Naive thymus-derived CD8-positive, alpha-beta T cell (primary cell): Measurements from ENCODE around the gene MFN1. TPM values are rescaled to one million over a fixed set of nuclear protein-coding genes. Genes with fewer than 3 reads are reported as not detected.

ENCODE experiments used
- ATAC-seq, 2 donors: fragments of 150-1000 bp; cut with Tn5 transposase in 1 of 2; sonication (Bioruptor Pico), chemical (Tn5 transposase) in 1 of 2; 1 replicate in 1 of 2; 2 replicates in 1 of 2; pipeline ENCODE4 v1.10.0; 2021; ENCODE audit warnings: mild to moderate bottlenecking in 2 of 2, moderate library complexity in 2 of 2
- POLR2A ChIA-PET: fragments of 350-600 bp; sonication (Branson Sonifier 250); formaldehyde crosslinking; loops from one replicate; lab custom pipeline; 2021; ENCODE audit warnings: antibody characterized with exemption; lab: Charles Lee
- DNase-seq, 10 donors: peaks; one replicate each; pipeline versions ENCODE4 v3.0.0 to v3.0.0-alpha.2; 2020 to 2022
- H3K27ac Mint-ChIP-seq, 10 donors: one replicate each; pipeline ENCODE4 v1.8.0; 2020 to 2022; ENCODE audit warnings: mild to moderate bottlenecking in 10 of 10, mixed read lengths in 10 of 10, moderate library complexity in 4 of 10, inconsistent platforms in 1 of 10
- H3K27me3 Mint-ChIP-seq, 5 donors: one replicate each; pipeline ENCODE4 v1.8.0; 2021 to 2022; ENCODE audit warnings: mixed read lengths in 5 of 5
- H3K36me3 Mint-ChIP-seq, 3 donors: one replicate each; pipeline ENCODE4 v1.8.0; 2020 to 2022; ENCODE audit warnings: mixed read lengths in 3 of 3, mild to moderate bottlenecking in 2 of 3, inconsistent platforms in 1 of 3
- H3K4me1 Mint-ChIP-seq, 4 donors: one replicate each; pipeline ENCODE4 v1.8.0; 2021 to 2022; ENCODE audit warnings: mixed read lengths in 4 of 4
- H3K4me3 Mint-ChIP-seq, 10 donors: one replicate each; pipeline ENCODE4 v1.8.0; 2020 to 2022; ENCODE audit warnings: mild to moderate bottlenecking in 10 of 10, mixed read lengths in 10 of 10, moderate library complexity in 6 of 10, inconsistent platforms in 1 of 10
- H3K9me3 Mint-ChIP-seq, 9 donors: one replicate each; pipeline ENCODE4 v1.8.0; 2020 to 2022; ENCODE audit warnings: mixed read lengths in 9 of 9, mild to moderate bottlenecking in 3 of 9, inconsistent platforms in 1 of 9, moderate library complexity in 1 of 9
- polyA plus RNA-seq, 3 donors: library from polyadenylated mRNA; unstranded; fragments of 300-500 nt; fragmentation: Illumina TruSeq; gene quantifications; one replicate each; pipeline ENCODE4 v1.2.3, GENCODE V29; 2021
- total RNA-seq, 8 experiments: library from RNA in 2 of 8; stranded (reverse) in 2 of 8; gene quantifications; one replicate each; pipeline ENCODE4 v1.2.3 and lab custom pipeline; 2021 to 2026

Gene MFN1
- total and polyA plus RNA-seq, 5 experiments from 2014 or later: 4.9 to 57.3 (median 9.5) TPM

- H3K4me3 Mint-ChIP-seq: peak overlapping the region; percentile 82 to 92 (median 86)
Measured at GRCh38 chr3:179321668-179322285, 25.7 kb upstream of the MFN1 start.

DNA sequence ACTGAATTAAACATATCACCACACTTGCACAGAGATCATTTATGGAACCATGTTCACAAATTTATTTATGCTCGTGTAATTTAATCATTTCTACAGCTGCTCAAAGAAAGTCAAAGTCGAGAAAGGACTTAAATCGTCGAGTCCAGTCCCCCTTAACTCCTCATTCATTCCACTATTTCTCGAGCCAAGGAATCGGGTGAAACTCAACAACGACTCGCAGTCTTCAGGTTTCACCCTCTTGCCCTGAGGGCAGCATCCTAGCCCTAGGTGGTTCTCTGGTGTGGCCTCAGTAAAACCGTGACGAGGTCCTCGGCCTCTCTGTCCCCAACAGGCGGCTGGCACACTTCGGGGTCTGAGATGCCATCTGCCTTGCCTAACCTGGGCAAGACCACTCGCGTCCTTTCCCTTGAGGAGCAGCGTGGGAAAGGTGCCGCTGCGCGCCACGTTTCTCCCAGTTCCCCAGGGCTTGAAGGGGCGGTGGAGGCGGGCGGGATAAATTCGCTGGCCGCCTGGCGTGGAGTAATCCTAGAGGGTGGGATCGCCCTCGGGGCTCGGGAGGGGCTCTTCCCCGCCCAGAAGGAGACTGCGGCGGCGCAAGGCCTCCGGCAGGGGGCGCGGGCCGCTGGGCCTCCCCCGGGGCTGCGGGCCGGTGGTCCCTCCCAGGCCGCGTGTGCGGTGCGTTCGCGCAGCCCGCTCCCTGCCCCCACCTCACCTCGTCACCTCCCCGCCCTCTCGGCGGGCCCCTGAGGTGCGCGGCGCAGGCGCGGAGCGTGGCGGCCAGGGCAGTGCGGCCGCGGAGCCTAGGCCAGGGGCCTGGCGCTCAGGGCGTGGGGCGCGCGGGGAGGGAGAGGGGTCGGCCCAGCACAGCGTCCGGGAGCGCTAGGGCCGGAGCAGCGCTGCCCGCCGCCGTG lies 25.0 kb upstream of the MFN1 start, which contains the start of gene ZNF639:
ZNF639 (plus strand) TSS at position 746 of the 911 bp plus-strand sequence. CDS start 5,263 bp downstream, outside the sequence.
- Mint-ChIP-seq H3K4me3 (peak within 1 kb of the TSS; percentile 83 to 97 (median 90)), H3K27ac (peak within 1 kb of the TSS; percentile 92 to 96 (median 95)), H3K36me3 (peaks cover 0 to 24% (median 0%) of the 10 kb centered on the region in 3 donors), H3K27me3 (no peaks in the 10 kb centered on the region), H3K4me1 (peaks cover 13 to 45% (median 37%) of the 10 kb centered on the region in 4 donors), H3K9me3 (no peaks in the 10 kb centered on the region)
- POLR2A ChIA-PET: interaction anchor here (0.6 to 6.0 kb wide), 12 partner anchors 25 to 1590 kb away, joined by 3 to 72 read pairs (median 4); partner anchors contain the start of genes FXR1, MFN1, MRPL47 and NDUFB5
- ATAC-seq: peak; percentile 80 to 86
- peak; percentile 82 to 92 (median 89) for DNase-seq

More at GRCh38 chr3:179321668-179322285, 25.7 kb upstream of the MFN1 start:
- POLR2A ChIA-PET: interaction anchor here (0.7 to 6.0 kb wide), 4 partner anchors 173 to 283 kb away, joined by 4 to 72 read pairs (median 4); partner anchors contain the start of genes MRPL47, NDUFB5 and PIK3CA
- peaks cover 0 to 18% (median 0%) of the 10 kb centered on the region in 3 donors for H3K36me3 Mint-ChIP-seq
- H3K4me1 Mint-ChIP-seq: peaks cover 13 to 43% (median 37%) of the 10 kb centered on the region in 4 donors
- peak overlapping the region; percentile 89 to 95 (median 94) for H3K27ac Mint-ChIP-seq
- ATAC-seq: no peak
- DNase-seq: no peak
- no peaks in the 10 kb centered on the region for H3K9me3 Mint-ChIP-seq
- H3K27me3 Mint-ChIP-seq: no peaks in the 10 kb centered on the region

GRCh38 chr3:179323197-179324110 lies 24.1 kb upstream of the MFN1 start:
- peak overlapping the region; percentile 83 to 97 (median 88) for H3K4me3 Mint-ChIP-seq
- H3K27me3 Mint-ChIP-seq: no peaks in the 10 kb centered on the region
- peak overlapping the region; percentile 92 to 96 (median 95) for H3K27ac Mint-ChIP-seq
- H3K36me3 Mint-ChIP-seq: peaks cover 0 to 33% (median 0%) of the 10 kb centered on the region in 3 donors
- no peaks in the 10 kb centered on the region for H3K9me3 Mint-ChIP-seq
- ATAC-seq (peak; percentile 48 to 56), DNase-seq (peak; percentile 39 to 81 (median 64))
- H3K4me1 Mint-ChIP-seq: peaks cover 13 to 45% (median 38%) of the 10 kb centered on the region in 4 donors
- POLR2A ChIA-PET: interaction anchor here (0.6 to 6.0 kb wide), 12 partner anchors 24 to 1589 kb away, joined by 3 to 72 read pairs (median 4); partner anchors contain the start of genes FXR1, MFN1, MRPL47 and NDUFB5

DNA sequence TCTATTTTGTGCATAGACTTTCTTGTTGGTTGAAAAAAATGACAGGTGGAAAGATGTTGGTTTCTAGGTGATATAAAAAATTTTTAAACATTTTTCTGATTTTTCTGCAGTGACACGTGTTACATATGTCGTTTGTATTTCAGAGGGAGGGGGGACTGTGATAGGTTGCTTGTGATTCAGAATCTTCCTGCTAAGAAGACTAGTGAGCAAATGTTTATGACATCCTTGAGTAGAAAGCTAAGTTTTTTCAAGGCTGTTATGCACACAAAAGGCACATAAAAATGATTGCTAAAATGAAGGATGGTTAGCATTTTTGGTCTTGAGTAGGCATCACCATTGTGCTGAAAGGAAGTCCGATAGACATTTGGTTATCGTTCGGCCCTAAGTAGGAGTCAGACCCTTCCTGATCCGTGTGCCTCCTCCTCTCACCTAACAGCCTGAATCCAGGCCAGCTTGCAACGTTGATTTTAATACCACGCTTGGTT lies 23.2 kb upstream of the MFN1 start:
- H3K27me3 Mint-ChIP-seq: no peaks in the 10 kb centered on the region
- ATAC-seq (peak in 1 of 2 donors; percentile 18), DNase-seq (peak in 3 of 10 donors; percentile 19 to 41 (median 33))
- POLR2A ChIA-PET: interaction anchor here (1.4 to 6.0 kb wide), 4 partner anchors 23 to 309 kb away, joined by 3 to 72 read pairs (median 16); partner anchors contain the start of genes MFN1 and PIK3CA
- peak overlapping the region; percentile 92 to 96 (median 95) for H3K27ac Mint-ChIP-seq
- H3K36me3 Mint-ChIP-seq: peaks cover 0 to 41% (median 0%) of the 10 kb centered on the region in 3 donors
- H3K4me1 Mint-ChIP-seq: peaks cover 13 to 45% (median 38%) of the 10 kb centered on the region in 4 donors
- H3K4me3 Mint-ChIP-seq: peak overlapping the region; percentile 83 to 97 (median 88)
- no peaks in the 10 kb centered on the region for H3K9me3 Mint-ChIP-seq

- Mint-ChIP-seq H3K4me3 (no peak overlapping the region), H3K9me3 (no peaks in the 10 kb centered on the region), H3K36me3 (peaks cover 4 to 89% (median 10%) of the 10 kb centered on the region in 3 donors), H3K27ac (no peak overlapping the region), H3K27me3 (no peaks in the 10 kb centered on the region), H3K4me1 (peaks cover 1 to 14% (median 5%) of the 10 kb centered on the region in 4 donors)
- DNase-seq (no peak), ATAC-seq (no peak)
- POLR2A ChIA-PET: no interaction called here
Measured at GRCh38 chr3:179330438-179330837, 17.1 kb upstream of the MFN1 start.

- no peak for ATAC-seq
- H3K27me3 Mint-ChIP-seq: no peaks in the 10 kb centered on the region
- peaks cover 0 to 6% (median 3%) of the 10 kb centered on the region in 4 donors for H3K4me1 Mint-ChIP-seq
- POLR2A ChIA-PET: no interaction called here
- peaks cover 4 to 93% (median 19%) of the 10 kb centered on the region in 3 donors for H3K36me3 Mint-ChIP-seq
- no peak overlapping the region for H3K27ac Mint-ChIP-seq
- no peaks in the 10 kb centered on the region for H3K9me3 Mint-ChIP-seq
- H3K4me3 Mint-ChIP-seq: no peak overlapping the region
- no peak for DNase-seq
Measured at GRCh38 chr3:179332240-179332639, 15.3 kb upstream of the MFN1 start.

DNA sequence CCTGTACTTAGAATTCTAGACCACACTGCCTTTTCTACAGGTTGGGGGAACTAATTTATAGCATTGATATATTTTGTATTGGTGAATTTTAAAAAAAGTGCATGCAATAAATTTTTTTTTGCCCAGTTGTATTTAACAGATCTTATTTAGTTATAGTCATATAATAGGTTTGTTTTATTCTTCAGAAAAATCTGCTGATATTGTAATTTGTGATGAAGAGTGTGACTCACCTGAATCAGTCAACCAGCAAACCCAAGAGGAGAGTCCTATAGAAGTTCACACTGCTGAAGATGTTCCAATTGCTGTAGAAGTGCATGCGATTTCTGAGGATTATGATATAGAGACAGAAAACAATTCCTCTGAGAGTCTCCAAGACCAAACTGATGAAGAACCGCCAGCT lies 14.4 kb upstream of the MFN1 start:
- Mint-ChIP-seq H3K27me3 (no peaks in the 10 kb centered on the region), H3K4me3 (no peak overlapping the region), H3K36me3 (peaks cover 4 to 93% (median 26%) of the 10 kb centered on the region in 3 donors), H3K27ac (peak overlapping the region in 1 of 10 donors; percentile 15), H3K4me1 (peaks cover 0 to 6% (median 1%) of the 10 kb centered on the region in 4 donors), H3K9me3 (no peaks in the 10 kb centered on the region)
- ATAC-seq: no peak
- POLR2A ChIA-PET: no interaction called here
- DNase-seq: no peak

GRCh38 chr3:179336345-179336929 lies 11.1 kb upstream of the MFN1 start:
- POLR2A ChIA-PET: interaction anchor here (1.2 kb wide), 1 partner anchor 10 kb away, joined by 3 read pairs; the partner anchor contains the start of gene MFN1
- peaks cover 0 to 6% (median 1%) of the 10 kb centered on the region in 4 donors for H3K4me1 Mint-ChIP-seq
- H3K27me3 Mint-ChIP-seq: no peaks in the 10 kb centered on the region
- no peak overlapping the region for H3K4me3 Mint-ChIP-seq
- H3K9me3 Mint-ChIP-seq: no peaks in the 10 kb centered on the region
- DNase-seq (no peak), ATAC-seq (no peak)
- H3K36me3 Mint-ChIP-seq: peaks cover 0 to 66% (median 26%) of the 10 kb centered on the region in 3 donors
- H3K27ac Mint-ChIP-seq: peak overlapping the region in 1 of 10 donors; percentile 36

DNA sequence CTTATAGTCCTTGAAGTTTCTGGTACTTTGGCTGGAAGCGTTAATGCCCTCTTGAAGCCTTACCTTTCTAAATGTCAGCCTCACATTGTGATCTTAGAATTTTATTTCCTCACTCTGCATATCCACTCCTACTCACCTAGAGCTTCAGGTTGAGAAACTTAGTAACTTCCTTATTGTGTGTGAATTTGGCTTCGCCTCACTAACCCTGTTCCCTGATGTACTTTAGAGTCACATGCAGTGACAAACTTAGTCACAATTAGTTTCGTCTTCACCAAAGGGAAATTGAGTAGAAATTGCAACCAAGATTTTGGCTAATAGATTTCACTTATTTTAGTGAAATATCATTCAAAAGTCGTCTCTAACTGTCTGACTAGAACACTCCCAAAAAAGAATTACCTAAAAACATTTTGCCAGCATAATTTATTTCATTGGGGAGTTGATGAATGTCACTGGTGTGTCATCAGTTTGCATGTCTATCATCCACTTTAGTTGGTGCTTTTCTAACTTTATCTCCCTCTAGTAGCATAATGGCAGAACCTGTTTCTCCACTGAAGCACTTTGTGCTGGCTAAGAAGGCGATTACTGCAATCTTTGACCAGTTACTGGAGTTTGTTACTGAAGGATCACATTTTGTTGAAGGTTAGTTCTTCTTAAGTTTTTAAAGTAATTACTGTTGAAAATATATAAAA lies 960 bp downstream of the MFN1 start:
- Mint-ChIP-seq H3K4me1 (peaks cover 6 to 45% (median 26%) of the 10 kb centered on the region in 4 donors), H3K27me3 (no peaks in the 10 kb centered on the region), H3K9me3 (no peaks in the 10 kb centered on the region), H3K4me3 (peak overlapping the region; percentile 95 to 100 (median 97)), H3K36me3 (peaks cover 0 to 27% (median 5%) of the 10 kb centered on the region in 3 donors), H3K27ac (peak overlapping the region; percentile 35 to 99 (median 92))
- ATAC-seq (no peak), DNase-seq (peak in 1 of 10 donors; percentile 8)
- POLR2A ChIA-PET: interaction anchor here (2.6 to 2.8 kb wide), 2 partner anchors 25 to 200 kb away, joined by 19 to 27 read pairs; partner anchors contain the start of genes PIK3CA and ZNF639

DNA sequence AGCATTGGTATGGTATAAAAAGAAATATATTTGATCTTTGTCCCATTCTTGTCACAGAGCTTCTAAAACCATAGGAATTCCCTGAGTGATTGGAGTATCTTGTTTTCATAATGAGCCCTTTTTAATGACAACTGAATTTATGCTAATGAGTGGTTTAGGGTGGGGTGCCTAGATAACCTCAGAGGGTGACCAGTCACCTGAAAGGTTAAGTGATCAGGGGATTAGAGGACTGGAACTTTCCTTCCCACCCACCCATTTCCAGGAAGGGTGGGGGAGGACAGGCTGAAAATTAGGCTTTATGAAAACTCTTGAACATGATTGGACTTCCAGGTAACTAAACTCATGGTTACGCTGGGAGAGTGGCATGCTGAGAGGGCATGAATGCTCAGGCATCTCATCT lies 8.5 kb downstream of the MFN1 start:
- POLR2A ChIA-PET: no interaction called here
- DNase-seq: no peak
- Mint-ChIP-seq H3K27me3 (no peaks in the 10 kb centered on the region), H3K9me3 (no peaks in the 10 kb centered on the region), H3K36me3 (peaks cover 0 to 93% (median 37%) of the 10 kb centered on the region in 3 donors), H3K27ac (peak overlapping the region in 4 of 10 donors; percentile 13 to 73 (median 34)), H3K4me3 (no peak overlapping the region), H3K4me1 (peaks cover 11 to 40% (median 24%) of the 10 kb centered on the region in 4 donors)
- ATAC-seq: no peak
